M059J (cell line): Measurements from ENCODE around the gene WWP2. TPM values are rescaled to one million over a fixed set of nuclear protein-coding genes. Genes with fewer than 3 reads are reported as not detected.
"Not testable (repeated sequence)": the region's sequence is repeated elsewhere in the genome, so short reads cannot be mapped to it uniquely, and the experiment has no call there.

Source experiments
- DNase-seq: peaks from one replicate; pipeline ENCODE4 v3.0.0-alpha.2; 2012; ENCODE audit warnings: low read depth
- total RNA-seq: library from RNA; depleted of rRNA; stranded (reverse); fragments of >200 nt; shearing (Covaris generic); gene quantifications from 2 replicates; pipeline ENCODE4 v1.2.3, GENCODE V29; 2014; rRNA removed

WWP2 gene
- 25.0 and 26.5 TPM in 2 replicates for total RNA-seq

- DNase-seq, result peak; percentile 77
Observed at GRCh38 chr16:69761983-69762813, at the start of gene WWP2. TSS of gene WWP2 (plus strand) at chr16:69762332. CDS start at chr16:69787011, 24,679 bp downstream.

GRCh38 chr16:69712914-69713581, 49.1 kb upstream of the WWP2 start:
- no peak for DNase-seq

GRCh38 chr16:69717066-69717465, 45.1 kb upstream of the WWP2 start:
- DNase-seq, result no peak

- no peak for DNase-seq
Observed at GRCh38 chr16:69718111-69718764, 43.9 kb upstream of the WWP2 start.

- DNase-seq, result no peak
Observed at GRCh38 chr16:69720822-69721430, 41.2 kb upstream of the WWP2 start.

- DNase-seq, result no peak
Observed at GRCh38 chr16:69721441-69721957, 40.6 kb upstream of the WWP2 start.

GRCh38 chr16:69724414-69724873, 37.7 kb upstream of the WWP2 start:
- DNase-seq, result no peak

- DNase-seq, result no peak
Observed at GRCh38 chr16:69724981-69725479, 37.1 kb upstream of the WWP2 start.

GRCh38 chr16:69725480-69726312, 36.4 kb upstream of the WWP2 start:
- DNase-seq, result no peak

GRCh38 chr16:69726313-69727060, 35.6 kb upstream of the WWP2 start, which contains the start of gene NQO1:
TSS of gene NQO1 (minus strand) at chr16:69726560. CDS start at chr16:69726439, 121 bp downstream.
- peak; percentile 99 for DNase-seq

GRCh38 chr16:69727916-69728270, 34.2 kb upstream of the WWP2 start:
- peak; percentile 56 for DNase-seq

- not testable (repeated sequence) for DNase-seq
Observed at GRCh38 chr16:69729030-69729429, 33.1 kb upstream of the WWP2 start.

- DNase-seq, result not testable (repeated sequence)
Observed at GRCh38 chr16:69731280-69731679, 30.9 kb upstream of the WWP2 start.

GRCh38 chr16:69732101-69732500, 30.0 kb upstream of the WWP2 start:
- DNase-seq, result no peak

- DNase-seq, result peak; percentile 57
Observed at GRCh38 chr16:69741519-69741918, 20.6 kb upstream of the WWP2 start.

GRCh38 chr16:69741951-69742904, 19.9 kb upstream of the WWP2 start:
- peak; percentile 62 for DNase-seq

GRCh38 chr16:69744363-69745231, 17.5 kb upstream of the WWP2 start:
- DNase-seq, result no peak

- no peak for DNase-seq
Observed at GRCh38 chr16:69745232-69745612, 16.9 kb upstream of the WWP2 start.
